Erythroblast (primary cell): ENCODE measurements around the gene SYP.

ENCODE experiments used
- GATA1 ChIP-seq: IDR thresholded peaks from 2 replicates; pipeline ENCODE4 v1.6.1; 2011; ENCODE audit warnings: low read depth, mild to moderate bottlenecking, control low read depth, low read length, moderate library complexity
- POLR2A ChIP-seq: IDR thresholded peaks from 2 replicates; pipeline ENCODE4 v1.6.1; 2011; ENCODE audit warnings: mild to moderate bottlenecking, low read length

GRCh38 chrX:49189606-49190005, 10.4 kb downstream of the SYP start:
- TF ChIP-seq POLR2A: no peak
- no peak for TF ChIP-seq GATA1
